ENCODE results near the gene ZBTB12.

DNA sequence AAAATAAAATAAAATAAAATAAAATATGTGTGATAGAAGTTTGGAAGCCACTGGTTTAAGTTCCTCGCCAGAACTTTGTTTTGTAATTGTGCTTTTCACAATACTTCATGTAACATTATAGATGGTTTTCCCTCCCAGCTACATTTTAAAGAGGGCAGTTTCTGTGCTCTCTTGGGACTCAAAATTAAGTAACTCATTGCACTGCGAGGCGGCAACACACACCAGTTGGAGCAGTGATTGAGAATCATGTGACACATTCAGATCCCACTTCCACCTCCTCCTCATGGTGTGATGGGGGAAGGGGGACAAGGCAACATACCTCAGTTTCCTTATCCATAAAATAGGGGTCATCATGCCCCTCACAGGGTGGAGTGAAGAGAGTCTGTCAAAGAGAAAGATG, 33.1 kb upstream of the ZBTB12 start:
- TF ChIP-seq SMC3 (IDR thresholded peaks at IDR 0.05; ENCODE audit: low read length) (no peak), MAFK (conservative IDR thresholded peaks at IDR 0.05 in 1 of 2, IDR thresholded peaks at IDR 0.05 in 1 of 2; ENCODE audit: low read length in 2 of 2) (no peak), ZZZ3 (CRISPR knock-in tag; IDR thresholded peaks at IDR 0.05; ENCODE audit: borderline replicate concordance) (no peak), SMAD1 (CRISPR knock-in tag; IDR thresholded peaks at IDR 0.05; ENCODE audit: borderline replicate concordance, low read depth) (no peak), ZNF367 (CRISPR knock-in tag; IDR thresholded peaks at IDR 0.05; ENCODE audit: borderline replicate concordance) (no peak), BRD4 (CRISPR knock-in tag; IDR thresholded peaks at IDR 0.05) (no peak), NFE2 (CRISPR knock-in tag; IDR thresholded peaks at IDR 0.05) (no peak), ZBTB26 (CRISPR knock-in tag; IDR thresholded peaks at IDR 0.05; ENCODE audit: borderline replicate concordance) (no peak), CTCF (CRISPR knock-in tag; IDR thresholded peaks at IDR 0.05) (no peak), ZBTB10 (CRISPR knock-in tag; IDR thresholded peaks at IDR 0.05; ENCODE audit: borderline replicate concordance) (no peak), POLR2AphosphoS5 (IDR thresholded peaks at IDR 0.05; ENCODE audit: low read depth, low read length) (no peak), POLR2A (IDR thresholded peaks at IDR 0.05; ENCODE audit: insufficient read depth in 1 of 2, low read depth in 2 of 2, low read length in 2 of 2) (no peak)
- TF ChIP-seq, protein P1, sequence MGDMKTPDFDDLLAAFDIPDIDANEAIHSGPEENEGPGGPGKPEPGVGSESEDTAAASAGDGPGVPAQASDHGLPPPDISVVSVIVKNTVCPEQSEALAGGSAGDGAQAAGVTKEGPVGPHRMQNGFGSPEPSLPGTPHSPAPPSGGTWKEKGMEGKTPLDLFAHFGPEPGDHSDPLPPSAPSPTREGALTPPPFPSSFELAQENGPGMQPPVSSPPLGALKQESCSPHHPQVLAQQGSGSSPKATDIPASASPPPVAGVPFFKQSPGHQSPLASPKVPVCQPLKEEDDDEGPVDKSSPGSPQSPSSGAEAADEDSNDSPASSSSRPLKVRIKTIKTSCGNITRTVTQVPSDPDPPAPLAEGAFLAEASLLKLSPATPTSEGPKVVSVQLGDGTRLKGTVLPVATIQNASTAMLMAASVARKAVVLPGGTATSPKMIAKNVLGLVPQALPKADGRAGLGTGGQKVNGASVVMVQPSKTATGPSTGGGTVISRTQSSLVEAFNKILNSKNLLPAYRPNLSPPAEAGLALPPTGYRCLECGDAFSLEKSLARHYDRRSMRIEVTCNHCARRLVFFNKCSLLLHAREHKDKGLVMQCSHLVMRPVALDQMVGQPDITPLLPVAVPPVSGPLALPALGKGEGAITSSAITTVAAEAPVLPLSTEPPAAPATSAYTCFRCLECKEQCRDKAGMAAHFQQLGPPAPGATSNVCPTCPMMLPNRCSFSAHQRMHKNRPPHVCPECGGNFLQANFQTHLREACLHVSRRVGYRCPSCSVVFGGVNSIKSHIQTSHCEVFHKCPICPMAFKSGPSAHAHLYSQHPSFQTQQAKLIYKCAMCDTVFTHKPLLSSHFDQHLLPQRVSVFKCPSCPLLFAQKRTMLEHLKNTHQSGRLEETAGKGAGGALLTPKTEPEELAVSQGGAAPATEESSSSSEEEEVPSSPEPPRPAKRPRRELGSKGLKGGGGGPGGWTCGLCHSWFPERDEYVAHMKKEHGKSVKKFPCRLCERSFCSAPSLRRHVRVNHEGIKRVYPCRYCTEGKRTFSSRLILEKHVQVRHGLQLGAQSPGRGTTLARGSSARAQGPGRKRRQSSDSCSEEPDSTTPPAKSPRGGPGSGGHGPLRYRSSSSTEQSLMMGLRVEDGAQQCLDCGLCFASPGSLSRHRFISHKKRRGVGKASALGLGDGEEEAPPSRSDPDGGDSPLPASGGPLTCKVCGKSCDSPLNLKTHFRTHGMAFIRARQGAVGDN (CRISPR knock-in tag; IDR thresholded peaks at IDR 0.05): no peak

Data from HepG2 (cell line).